HL-60/S4 treated with retinoic acid at 250 ng/mL for 4 days and 3 days (cell line): ENCODE measurements around the gene SLC16A10.
"Not testable (repeated sequence)": the region's sequence is repeated elsewhere in the genome, so short reads cannot be mapped to it uniquely, and the experiment has no call there.

Experiments
- in situ Hi-C: fragments of 300-500 bp; cut with MboI; formaldehyde crosslinking; loops from 2 replicates; pipeline ENCODE4 v1.7.0; 2022; ENCODE audit warnings: low sequenced_read_pairs

Gene SLC16A10

DNA sequence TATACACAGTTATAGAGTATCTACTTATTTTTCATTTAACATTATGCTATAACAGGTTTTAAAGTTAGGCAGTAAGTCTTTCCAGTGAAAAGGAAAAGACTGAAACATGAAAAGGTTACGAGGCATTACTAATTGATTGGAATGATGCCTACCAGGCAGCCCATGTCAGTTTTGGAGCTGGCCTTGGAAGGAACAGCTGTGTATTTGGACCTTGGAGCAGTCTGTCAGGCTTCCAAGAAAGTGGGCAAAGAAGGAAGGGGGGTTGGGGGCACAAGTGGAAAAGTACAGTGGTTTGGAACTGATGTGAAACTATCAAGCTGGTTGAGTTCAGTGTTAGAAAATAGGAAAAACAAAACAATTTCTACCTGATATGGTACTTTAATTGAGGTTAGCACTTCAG is 41.7 kb downstream of the SLC16A10 start:
- in situ Hi-C loops, result no loop called here

DNA sequence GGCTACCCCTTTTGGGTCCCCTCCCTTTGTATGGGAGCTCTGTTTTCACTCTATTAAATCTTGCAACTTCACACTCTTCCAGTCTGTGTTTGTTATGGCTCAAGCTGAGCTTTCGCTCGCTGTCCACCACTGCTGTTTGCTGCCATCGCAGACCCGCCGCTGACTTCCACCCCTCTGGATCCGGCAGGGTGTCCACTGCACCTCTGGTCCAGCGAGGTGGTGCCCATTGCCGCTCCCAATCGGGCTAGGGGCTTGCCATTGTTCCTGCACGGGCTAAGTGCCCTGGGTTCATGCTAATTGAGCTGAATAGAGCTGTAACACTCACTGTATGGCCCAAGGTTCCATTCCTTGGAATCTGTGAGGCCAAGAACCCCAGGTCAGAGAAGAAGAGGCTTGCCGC is 43.7 kb downstream of the SLC16A10 start:
- in situ Hi-C loops, result not testable (repeated sequence)

DNA sequence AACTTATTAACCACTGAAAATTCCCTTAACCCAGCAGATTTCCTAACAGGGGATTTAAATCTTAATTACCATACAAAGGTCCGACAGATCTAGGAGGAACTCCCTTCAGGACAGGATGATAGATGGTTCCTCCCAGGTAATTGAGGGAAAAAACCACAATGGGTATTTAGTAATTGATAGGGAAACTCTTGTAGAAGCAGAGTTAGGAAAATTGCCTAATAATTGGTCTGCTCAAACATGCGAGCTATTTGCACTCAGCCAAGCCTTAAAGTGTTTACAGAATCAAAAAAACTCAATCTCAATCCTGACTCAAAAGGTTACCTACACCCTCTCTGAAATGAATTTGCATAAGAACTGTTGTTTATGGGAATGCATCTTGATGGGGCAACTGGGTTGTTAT is 45.4 kb downstream of the SLC16A10 start:
- in situ Hi-C loops, result not testable (repeated sequence)

DNA sequence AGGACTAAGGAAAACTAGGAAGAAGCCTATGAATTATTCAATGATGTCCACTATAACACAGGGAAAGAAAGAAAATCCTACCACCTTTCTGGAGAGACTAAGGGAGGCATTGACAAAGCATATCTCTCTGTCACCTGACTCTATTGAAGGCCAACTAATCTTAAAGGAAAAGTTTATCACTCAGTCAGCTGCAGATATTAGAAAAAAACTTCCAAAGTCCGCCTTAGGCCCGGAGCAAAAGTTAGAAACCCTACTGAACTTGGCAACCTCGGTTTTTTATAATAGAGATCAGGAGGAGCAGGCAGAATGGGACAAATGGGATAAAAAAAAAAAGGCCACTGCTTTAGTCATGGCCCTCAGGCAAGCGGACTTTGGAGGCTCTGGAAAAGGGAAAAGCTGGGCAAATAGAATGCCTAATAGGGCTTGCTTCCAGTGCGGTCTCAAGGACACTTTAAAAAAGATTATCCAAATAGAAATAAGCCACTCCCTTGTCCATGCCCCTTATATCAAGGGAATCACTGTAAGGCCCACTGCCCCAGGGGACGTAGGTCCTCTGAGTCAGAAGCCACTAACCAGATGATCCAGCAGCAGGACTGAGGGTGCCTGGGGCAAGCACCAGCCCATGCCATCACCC is 47.0 kb downstream of the SLC16A10 start:
- in situ Hi-C loops, result not testable (repeated sequence)

DNA sequence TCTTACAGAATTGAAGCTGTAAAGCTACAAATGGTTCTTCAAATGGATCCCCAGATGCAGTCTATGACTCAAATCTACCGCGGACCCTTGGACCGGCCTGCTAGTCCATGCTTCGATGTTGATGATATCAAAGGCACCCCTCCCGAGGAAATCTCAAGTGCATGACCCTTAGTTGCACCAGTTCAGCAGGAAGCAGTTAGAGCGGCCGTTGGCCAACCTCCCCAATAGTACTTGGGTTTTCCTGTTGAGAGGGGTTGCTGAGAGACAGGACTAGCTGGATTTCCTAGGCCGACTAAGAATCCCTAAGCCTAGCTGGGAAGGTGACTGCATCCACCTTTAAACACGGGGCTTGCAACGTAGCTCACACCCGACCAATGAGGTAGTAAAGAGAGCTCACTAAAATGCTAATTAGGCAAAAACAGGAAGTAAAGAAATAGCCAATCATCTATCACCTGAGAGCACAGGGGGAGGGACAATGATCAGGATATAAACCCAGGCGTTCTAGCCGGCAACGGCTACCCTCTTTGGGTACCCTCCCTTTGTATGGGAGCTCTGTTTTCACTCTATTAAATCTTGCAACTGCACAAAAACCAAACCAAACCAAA is 50.3 kb downstream of the SLC16A10 start:
- in situ Hi-C loops, result not testable (repeated sequence)

DNA sequence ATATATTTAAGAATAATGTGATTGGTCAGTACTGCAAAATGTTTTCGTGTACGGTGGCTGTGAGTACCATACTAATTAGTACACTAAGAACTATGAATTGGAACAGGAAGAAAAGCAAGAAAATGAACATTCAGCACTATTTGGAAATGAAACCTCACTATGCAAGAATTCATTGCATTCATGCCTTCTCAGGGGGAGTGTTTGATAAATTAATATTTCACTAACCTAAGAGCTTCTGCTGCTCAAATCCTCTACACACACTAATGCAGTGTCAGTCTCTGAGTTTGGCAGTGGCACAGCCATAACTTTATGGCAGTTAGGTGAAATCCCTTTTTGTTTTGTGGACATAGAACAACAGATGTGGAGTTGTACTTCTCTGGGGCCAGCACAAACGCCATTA is 60.1 kb downstream of the SLC16A10 start:
- in situ Hi-C loops, result no loop called here

DNA sequence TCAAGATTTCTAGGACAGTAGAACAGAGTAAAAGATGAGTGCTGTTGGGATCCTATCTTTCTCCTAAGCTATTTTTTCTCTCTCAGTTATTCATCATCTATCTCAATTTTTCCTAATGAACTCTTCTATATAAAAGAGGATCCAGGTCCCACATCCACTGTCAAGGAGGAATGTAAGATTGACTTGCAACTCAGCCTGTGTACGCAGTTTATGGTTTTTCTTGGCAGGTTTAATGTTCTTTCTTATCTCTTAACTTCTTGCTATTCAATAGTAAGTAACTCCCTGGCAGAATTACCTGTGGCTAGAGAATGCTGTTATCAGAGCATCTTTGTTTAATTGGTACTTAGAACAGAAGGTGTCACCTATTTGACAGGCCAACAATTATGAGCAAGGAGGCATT is 60.8 kb downstream of the SLC16A10 start:
- in situ Hi-C loops, result no loop called here

DNA sequence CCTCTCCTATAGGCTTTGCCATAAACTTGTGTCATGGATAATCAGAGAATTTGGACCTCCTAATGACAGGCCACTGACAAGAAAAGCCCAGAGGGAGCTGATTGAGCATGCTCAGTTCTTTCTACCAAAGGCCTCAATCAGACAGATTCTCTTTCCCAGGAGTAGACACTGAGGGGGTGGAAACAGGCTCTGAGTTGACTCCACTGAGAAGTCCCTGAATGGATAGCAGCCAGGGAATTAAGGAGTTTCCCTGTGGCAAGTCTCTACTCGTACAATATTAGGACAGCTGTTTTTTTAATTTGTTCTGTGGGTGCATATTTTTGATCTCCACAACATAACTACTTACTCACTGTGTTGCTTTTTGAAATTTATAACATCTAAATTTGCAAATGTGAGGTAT is 63.3 kb downstream of the SLC16A10 start:
- in situ Hi-C loops, result no loop called here

DNA sequence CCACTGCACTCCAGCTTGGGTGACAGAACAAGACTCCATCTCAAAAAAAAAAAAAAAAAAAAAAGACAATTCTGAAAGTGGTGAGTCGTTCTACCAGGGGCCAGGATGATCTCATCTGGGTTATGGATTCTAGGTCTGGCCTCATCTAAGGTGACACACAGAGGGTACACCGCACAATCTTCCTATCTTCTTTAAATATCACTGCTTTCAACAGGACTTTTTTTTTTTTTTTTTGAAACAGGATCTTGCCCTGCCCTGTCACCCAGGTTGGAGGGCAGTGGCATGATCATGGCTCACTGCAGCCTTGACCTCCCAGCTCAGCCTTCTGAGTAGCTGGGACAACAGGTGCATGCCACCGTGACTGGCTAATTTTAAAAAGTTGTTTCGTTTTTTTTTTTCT is 67.7 kb downstream of the SLC16A10 start:
- in situ Hi-C loops, result no loop called here

DNA sequence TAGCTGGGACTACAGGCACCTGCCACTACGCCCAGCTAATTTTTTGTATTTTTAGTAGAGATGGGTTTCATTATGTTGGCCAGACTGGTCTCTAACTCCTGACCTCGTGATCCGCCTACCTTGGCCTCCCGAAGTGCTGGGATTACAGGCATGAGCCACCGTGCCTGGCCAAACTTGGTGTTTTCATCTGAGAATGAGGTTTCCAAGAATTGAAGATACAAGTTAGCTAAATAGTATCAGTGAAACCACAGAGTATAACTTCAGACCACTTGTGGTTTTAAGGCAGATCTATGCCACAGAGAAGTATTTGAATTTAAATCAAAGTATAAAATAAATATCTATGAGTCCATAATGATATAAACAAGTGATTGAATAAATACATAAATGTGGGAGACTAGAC is 70.1 kb downstream of the SLC16A10 start:
- in situ Hi-C loops, result no loop called here

DNA sequence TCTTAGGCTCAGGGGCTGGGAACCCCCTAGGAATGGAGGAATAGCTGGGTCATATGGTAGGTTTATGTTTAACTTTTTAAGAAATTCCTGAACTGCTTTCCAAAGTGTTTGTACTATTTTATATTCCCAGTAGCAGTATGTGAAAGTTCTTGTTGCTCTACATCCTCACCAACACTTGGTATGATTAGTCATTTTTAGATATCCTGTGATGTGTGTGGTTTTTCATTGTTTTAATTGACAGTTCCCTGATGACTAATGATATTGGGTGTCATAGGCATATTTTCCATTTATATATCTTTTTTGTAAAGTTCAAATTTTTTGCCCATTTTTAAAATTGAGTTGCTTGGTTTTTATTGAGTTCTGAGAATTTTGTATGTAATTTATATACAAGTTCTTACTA is 72.3 kb downstream of the SLC16A10 start:
- in situ Hi-C loops, result no loop called here

DNA sequence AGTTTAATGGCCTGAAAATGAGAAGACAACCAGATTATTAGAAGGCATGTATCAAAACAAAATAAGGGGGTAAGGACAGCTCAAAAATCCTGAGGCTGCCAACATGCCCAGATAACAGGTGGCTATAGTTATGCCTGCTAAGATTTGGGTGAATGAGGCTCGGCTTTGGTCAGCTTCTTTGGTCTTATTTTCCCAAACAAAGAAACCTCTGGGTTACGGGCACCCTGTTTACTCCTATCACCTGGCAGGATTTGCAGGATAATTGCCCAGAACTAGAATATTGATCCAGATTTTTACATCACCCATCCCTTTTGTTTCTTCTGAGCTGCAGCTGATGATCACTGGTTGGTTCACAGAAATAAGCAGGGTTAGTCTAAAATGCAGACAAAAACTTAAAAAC is 74.3 kb downstream of the SLC16A10 start:
- in situ Hi-C loops, result no loop called here

DNA sequence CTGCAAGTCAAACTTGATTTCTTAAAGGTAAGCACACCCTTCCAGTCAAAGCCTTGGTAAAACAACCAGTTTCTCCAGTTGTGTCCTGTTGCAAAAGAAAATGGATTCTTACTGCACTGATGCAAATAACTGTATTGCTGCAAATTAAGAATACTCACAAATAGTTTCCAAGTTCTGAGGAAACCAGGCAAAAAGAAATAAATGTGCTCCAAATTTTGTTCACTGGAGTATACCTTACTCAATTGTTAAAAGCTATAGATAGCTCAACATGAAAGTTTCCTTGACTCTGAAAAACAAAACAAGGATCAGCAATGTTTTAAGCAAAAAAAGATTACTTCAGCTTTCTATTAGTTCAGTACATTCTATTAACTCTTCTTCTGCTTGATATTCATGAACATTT is 75.2 kb downstream of the SLC16A10 start:
- in situ Hi-C loops, result no loop called here

DNA sequence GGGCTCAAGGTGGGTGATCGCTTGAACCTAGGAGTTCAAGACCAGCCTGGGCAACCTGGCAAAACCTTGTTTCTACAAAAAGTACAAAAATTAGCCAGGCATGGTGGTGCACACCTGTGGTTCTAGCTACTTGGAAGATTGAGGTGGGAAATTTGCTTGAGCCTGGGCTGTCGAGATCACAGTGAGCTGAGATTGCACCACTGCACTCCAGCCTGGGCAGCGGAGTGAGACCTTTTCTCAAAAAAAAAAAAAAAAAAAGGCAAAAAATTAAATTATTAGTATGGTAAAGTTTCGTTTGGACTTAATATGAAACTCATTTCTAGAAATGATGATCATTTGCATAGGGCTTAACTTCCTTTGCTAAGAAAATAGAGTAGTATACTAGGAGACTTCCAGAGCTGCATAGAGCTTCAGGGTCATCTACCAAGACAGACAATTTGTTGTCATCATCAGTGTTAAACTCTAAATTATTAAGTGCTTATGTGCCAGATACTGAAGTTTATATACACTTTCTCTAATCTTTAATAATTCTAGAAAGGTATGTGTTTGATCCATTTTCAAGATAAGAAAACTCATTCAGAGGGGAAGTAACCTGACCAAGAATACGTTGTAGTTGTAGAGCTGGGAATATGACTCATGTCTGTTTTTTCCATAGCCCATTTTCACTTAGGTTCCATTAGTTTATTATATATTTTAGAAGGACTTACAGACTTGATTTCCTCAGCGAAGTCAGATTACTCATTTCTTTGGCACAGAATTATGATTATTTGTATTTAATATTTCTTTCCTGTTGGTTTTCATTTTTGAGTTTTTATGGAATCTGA is 84.5 kb downstream of the SLC16A10 start:
- in situ Hi-C loops, result no loop called here

DNA sequence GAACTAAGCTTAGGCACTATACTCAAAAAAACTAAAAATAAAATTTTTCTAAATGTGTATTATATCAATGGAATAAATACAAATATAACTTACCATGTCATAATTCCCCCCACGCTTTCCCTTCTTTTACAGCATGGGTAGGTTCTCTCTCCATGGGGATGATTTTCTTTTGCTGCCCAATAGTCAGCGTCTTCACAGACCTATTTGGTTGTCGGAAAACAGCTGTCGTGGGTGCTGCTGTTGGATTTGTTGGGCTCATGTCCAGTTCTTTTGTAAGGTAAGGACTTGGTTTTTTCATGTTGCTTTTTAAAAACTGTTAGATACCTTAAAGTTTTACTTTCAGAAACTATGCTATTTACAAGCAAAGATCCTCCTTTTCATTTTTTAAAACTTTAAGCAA is 85.3 kb downstream of the SLC16A10 start:
- in situ Hi-C loops, result no loop called here

DNA sequence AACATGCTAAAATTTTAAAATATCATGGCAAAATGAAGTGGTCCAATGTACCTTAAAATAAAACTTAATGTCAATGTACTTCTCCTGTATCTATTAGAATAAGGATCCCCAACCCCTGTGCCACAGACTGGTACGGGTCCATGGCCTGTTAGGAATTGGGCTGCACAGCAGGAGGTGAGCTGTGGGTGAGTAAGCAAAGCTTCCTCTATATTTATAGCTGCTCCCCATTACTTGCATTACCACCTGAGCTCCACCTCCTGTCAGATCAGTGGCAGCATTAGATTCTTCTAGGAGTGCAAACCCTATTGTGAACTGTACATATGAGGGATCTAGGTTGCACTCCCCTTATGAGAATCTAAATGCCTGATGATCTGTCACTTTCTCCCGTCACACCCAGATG is 86.0 kb downstream of the SLC16A10 start:
- in situ Hi-C loops, result no loop called here

DNA sequence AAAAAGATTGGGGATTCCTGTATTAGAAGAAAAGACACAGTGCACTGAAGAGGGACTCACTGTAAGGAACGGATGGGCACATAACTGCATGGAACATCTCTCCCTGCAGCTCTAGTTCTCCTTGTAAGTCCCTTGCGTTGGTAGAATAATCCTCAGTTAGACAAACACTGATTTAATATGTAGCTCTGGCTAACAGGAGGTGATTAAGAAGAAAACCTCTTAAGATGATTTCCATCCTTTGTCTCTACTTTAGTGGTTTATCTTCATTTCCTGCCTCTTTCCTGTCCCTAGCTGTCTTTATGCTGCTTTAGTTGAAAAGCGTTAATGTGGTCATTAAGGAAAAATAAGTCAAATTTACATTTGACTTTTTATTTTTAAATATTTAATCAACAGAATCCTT is 86.6 kb downstream of the SLC16A10 start:
- in situ Hi-C loops, result no loop called here

DNA sequence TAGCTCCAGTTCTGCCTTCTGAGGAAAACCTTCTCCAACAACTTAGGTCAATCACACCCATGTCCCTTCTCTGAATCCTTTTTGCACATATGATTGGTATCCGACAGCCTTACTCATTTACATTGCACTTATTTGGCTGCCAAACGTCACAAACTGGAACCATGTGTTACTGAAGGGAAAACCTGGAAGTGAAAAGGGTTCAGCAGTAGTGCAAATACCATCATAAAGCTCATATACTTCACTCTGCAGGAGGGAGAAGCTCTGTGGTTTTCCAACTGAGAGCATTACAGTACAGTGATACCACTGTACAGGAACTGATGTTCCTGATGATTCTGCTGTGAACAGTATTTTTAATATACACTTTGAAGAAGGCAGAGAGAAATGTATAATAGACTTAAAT is 87.8 kb downstream of the SLC16A10 start:
- in situ Hi-C loops, result no loop called here

DNA sequence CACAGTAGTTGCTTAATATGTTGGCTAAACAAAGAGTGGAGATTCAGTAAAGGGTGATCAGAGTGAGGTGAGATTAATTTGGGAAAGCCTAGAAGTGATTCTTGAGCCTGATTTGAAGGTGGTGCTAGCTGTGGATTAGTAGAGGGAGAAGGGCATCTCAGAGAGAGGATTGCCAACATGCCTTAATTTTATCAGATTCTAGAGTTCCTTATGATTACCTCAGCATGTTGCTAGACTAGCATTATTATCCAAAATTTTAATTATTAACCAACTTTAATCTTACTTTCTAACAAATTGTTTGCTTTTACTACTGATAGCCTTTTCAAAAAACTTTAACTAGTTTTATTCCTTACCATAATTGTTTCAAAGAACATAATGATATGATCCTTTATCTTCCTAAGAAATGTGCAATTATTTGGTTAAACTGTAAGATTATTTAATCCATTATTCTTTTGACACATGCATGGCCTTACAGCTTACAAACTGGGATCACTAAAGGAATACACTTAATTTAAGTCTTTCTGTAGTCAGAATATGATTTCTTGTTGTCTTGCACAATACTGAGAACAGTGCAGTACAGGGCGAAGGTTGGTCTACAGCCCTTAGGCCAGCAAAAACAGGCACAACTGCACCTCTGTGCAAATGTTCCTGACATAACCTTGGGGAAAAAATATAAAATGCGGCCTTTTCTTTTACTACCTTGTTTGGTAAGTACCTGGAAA is 88.9 kb downstream of the SLC16A10 start:
- in situ Hi-C loops, result no loop called here

DNA sequence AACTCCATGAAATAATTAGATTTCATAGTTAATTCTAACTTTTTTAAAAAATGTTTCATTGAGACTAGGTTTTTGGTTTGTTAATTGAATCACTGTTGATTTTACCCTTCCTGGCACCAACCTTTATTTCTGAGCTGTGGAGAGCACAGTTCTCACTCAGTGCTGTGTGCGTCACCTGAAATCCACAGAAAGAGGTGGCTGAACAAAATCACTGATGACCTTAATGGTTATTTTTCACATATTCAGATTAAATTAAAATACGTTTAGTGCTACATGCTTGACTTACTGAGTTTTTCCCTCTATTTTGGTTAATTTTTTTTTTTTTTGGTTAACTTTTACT is 89.4 kb downstream of the SLC16A10 start:
- in situ Hi-C loops, result no loop called here

DNA sequence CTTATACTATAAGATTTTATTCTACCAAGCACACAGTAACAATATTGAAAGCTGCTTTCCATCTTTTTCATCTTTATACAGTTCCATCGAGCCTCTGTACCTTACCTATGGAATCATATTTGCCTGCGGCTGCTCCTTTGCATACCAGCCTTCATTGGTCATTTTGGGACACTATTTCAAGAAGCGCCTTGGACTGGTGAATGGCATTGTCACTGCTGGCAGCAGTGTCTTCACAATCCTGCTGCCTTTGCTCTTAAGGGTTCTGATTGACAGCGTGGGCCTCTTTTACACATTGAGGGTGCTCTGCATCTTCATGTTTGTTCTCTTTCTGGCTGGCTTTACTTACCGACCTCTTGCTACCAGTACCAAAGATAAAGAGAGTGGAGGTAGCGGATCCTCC is 89.8 kb downstream of the SLC16A10 start:
- in situ Hi-C loops, result no loop called here
